CD8-positive, alpha-beta memory T cell (primary cell): ENCODE measurements around the gene CYREN. TPM values are rescaled to one million over a fixed set of nuclear protein-coding genes. Genes with fewer than 3 reads are reported as not detected.

ENCODE experiments used
- CTCF ChIA-PET: fragments of 350-600 bp; sonication (Branson Sonifier 250); formaldehyde crosslinking; loops from one replicate; lab custom pipeline; 2021; ENCODE audit warnings: antibody characterized with exemption; lab: Charles Lee
- POLR2A ChIA-PET: fragments of 350-600 bp; sonication (Branson Sonifier 250); formaldehyde crosslinking; loops from one replicate; lab custom pipeline; 2021; ENCODE audit warnings: antibody characterized with exemption; lab: Charles Lee
- DNase-seq, 5 donors: peaks; one replicate each; pipeline versions ENCODE4 v3.0.0 to v3.0.0-alpha.2; 2020 to 2022; ENCODE audit warnings: mixed read lengths in 1 of 5
- H3K27ac ChIP-seq: one replicate; pipeline ENCODE4 v1.7.0; 2013; ENCODE audit warnings: low read depth, mild to moderate bottlenecking, low read length, moderate library complexity
- H3K27me3 ChIP-seq: 2 replicates; pipeline ENCODE4 v1.7.0; 2013; ENCODE audit warnings: low read length, mild to moderate bottlenecking; ENCODE audit not compliant: insufficient read depth, poor library complexity, severe bottlenecking
- H3K36me3 ChIP-seq: 2 replicates; pipeline ENCODE4 v1.7.0; 2013; ENCODE audit warnings: mild to moderate bottlenecking, low read length, moderate library complexity; ENCODE audit not compliant: insufficient read depth
- H3K4me1 ChIP-seq: 2 replicates; pipeline ENCODE4 v1.7.0; 2013; ENCODE audit warnings: mild to moderate bottlenecking, low read length, moderate library complexity; ENCODE audit not compliant: insufficient read depth
- H3K4me3 ChIP-seq: 2 replicates; pipeline ENCODE4 v1.7.0; 2013; ENCODE audit warnings: mild to moderate bottlenecking, low read length
- H3K9me3 ChIP-seq: 2 replicates; pipeline ENCODE4 v1.7.0; 2013; ENCODE audit warnings: mild to moderate bottlenecking, low read length
- H3K27ac Mint-ChIP-seq, 8 donors: one replicate each; pipeline ENCODE4 v1.8.0; 2020 to 2021; ENCODE audit warnings: mixed read lengths in 8 of 8, mild to moderate bottlenecking in 6 of 8, inconsistent platforms in 3 of 8, moderate library complexity in 3 of 8
- H3K27me3 Mint-ChIP-seq, 2 donors: one replicate each; pipeline ENCODE4 v1.8.0; 2020 to 2021; ENCODE audit warnings: mixed read lengths in 2 of 2, mild to moderate bottlenecking in 1 of 2, moderate library complexity in 1 of 2
- H3K36me3 Mint-ChIP-seq, 3 donors: one replicate each; pipeline ENCODE4 v1.8.0; 2020 to 2021; ENCODE audit warnings: mixed read lengths in 3 of 3, inconsistent platforms in 1 of 3, mild to moderate bottlenecking in 1 of 3
- H3K4me1 Mint-ChIP-seq, 3 donors: one replicate each; pipeline ENCODE4 v1.8.0; 2020 to 2021; ENCODE audit warnings: mixed read lengths in 3 of 3, inconsistent platforms in 1 of 3, mild to moderate bottlenecking in 1 of 3
- H3K4me3 Mint-ChIP-seq, 7 donors: one replicate each; pipeline ENCODE4 v1.8.0; 2020 to 2021; ENCODE audit warnings: mixed read lengths in 7 of 7, mild to moderate bottlenecking in 6 of 7, moderate library complexity in 4 of 7, inconsistent platforms in 2 of 7
- H3K9me3 Mint-ChIP-seq, 5 donors: one replicate each; pipeline ENCODE4 v1.8.0; 2020 to 2022; ENCODE audit warnings: mixed read lengths in 5 of 5, mild to moderate bottlenecking in 3 of 5, moderate library complexity in 2 of 5, inconsistent platforms in 1 of 5
- polyA plus RNA-seq: library from polyadenylated mRNA; unstranded; fragments of 300-500 nt; fragmentation: Illumina TruSeq; gene quantifications from one replicate; pipeline ENCODE4 v1.2.3, GENCODE V29; 2021
- total RNA-seq, 2 experiments: library from RNA; stranded (reverse); gene quantifications; one replicate each; pipeline ENCODE4 v1.2.3, GENCODE V29; 2021

The CYREN gene
- total and polyA plus RNA-seq, 3 experiments from 2014 or later = 45.4 to 79.9 (median 77.2) TPM

DNA sequence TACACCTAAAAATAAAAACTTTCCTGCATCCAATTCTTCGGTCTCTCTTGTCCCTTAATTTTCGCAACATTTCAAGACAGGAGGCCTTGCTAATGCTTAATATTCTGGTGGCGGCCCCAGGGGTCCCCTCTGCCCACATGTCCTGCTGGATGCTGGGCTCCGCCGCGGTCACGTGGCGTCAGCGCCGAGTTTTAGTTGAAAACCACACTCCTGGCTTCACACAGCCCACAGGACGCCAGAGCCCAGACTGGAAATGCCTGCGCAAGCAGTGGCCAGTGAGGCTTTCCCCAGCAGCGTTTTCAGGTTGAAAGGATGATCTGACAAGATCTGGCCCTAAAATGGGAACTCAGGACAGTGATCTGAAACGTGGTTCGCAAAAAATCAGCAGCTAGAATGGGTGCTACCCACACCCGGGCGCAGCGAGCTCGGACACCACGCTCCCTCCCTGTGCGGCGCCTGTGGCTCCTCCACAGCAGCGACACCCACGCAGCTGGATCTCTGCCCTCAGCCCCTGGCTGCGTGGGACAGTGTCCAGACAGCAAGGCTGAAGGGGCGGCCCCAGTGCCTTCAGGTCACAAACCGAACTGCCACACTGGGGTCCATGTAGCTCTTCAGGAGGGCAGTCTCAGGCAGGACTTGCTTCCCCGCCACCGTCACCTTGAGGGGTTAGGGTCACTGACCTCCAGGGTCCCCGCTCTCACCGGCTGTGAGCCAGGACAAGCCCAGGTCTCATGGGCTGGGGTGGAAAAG is 11.6 kb upstream of the CYREN start:
- Mint-ChIP-seq H3K4me1 (no peaks in the 10 kb centered on the region), H3K9me3 (peaks cover 27 to 47% (median 42%) of the 10 kb centered on the region in 5 donors), H3K4me3 (no peak overlapping the region), H3K27me3 (peaks cover 0 to 2% of the 10 kb centered on the region in 2 donors), H3K36me3 (peaks cover 34 to 62% (median 61%) of the 10 kb centered on the region in 3 donors), H3K27ac (no peak overlapping the region)
- peaks cover 20% of the 10 kb centered on the region for H3K9me3 ChIP-seq
- H3K36me3 ChIP-seq = no peaks in the 10 kb centered on the region
- H3K27me3 ChIP-seq = no peaks in the 10 kb centered on the region
- DNase-seq = peak in 1 of 5 donors; percentile 8
- ChIA-PET CTCF (interaction anchor here (1.6 kb wide), 1 partner anchor 11 kb away, joined by 5 read pairs; no protein-coding TSS in a partner anchor), POLR2A (interaction anchor here (0.6 kb wide), 1 partner anchor 11 kb away, joined by 3 read pairs; no protein-coding TSS in a partner anchor)
- no peaks in the 10 kb centered on the region for H3K4me1 ChIP-seq
- H3K4me3 ChIP-seq = no peak overlapping the region
- H3K27ac ChIP-seq = no peak overlapping the region

DNA sequence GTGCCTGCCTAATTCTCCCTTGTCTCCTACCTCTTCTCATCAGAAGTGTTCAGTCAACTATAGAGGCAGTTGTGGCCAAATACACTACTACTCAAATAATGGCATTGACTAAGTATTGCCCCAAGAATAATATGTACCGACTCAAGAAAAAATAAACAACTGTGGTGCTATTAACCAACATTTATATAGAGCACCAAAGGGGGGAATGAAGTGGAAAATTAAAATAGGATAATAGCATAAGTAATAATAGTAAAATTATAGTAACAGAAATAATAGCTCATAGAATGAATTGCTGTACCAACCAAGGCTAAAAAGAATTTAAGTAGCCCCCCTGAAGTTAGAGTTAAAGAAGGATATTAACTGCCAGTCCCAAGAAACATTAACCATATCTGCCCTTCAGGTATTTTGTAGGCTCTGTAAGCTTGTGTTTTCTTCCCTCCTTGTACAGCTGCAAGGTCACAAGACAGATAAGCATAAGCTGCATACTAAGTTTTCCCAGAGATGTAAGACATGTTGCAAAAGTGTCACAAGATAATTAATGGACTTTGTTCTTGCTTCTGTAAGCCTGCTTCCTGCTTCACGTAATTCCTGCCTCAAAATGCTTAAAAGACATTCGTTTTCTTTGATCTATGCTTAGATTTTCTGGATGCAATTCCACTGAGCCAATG is 10.9 kb upstream of the CYREN start:
- Mint-ChIP-seq H3K27ac (no peak overlapping the region), H3K27me3 (peaks cover 0 to 2% of the 10 kb centered on the region in 2 donors), H3K9me3 (peaks cover 27 to 47% (median 42%) of the 10 kb centered on the region in 5 donors), H3K36me3 (peaks cover 31 to 61% (median 55%) of the 10 kb centered on the region in 3 donors), H3K4me1 (no peaks in the 10 kb centered on the region), H3K4me3 (no peak overlapping the region)
- no peaks in the 10 kb centered on the region for H3K36me3 ChIP-seq
- no peaks in the 10 kb centered on the region for H3K27me3 ChIP-seq
- H3K4me3 ChIP-seq = no peak overlapping the region
- H3K9me3 ChIP-seq = peaks cover 20% of the 10 kb centered on the region
- H3K27ac ChIP-seq = no peak overlapping the region
- DNase-seq = no peak
- ChIA-PET CTCF (interaction anchor here (1.3 to 2.8 kb wide), 5 partner anchors 10 to 195 kb away, joined by 3 to 7 read pairs (median 5); partner anchors contain the start of genes AGBL3 and TMEM140), POLR2A (interaction anchor here (0.6 kb wide), 1 partner anchor 11 kb away, joined by 3 read pairs; no protein-coding TSS in a partner anchor)
- H3K4me1 ChIP-seq = no peaks in the 10 kb centered on the region

DNA sequence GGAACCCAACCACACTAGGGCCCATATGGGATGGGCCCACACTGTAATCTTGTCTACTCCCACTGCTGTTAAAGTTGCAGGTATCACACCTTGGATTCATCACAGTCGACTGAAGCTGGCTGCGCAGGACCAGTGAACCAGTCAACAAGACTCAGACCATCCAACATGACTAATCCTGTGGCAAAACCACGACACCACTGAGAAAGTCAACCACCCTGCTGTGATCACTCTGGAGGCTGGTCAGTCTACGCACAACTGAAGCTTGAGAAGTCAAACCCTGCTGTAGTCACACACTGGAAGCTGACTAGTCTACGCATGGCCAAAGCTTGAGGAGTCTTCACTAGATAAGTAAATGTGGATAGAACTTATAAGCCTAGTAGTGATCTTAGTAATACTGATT is 9.6 kb upstream of the CYREN start:
- Mint-ChIP-seq H3K27me3 (peaks cover 0 to 2% of the 10 kb centered on the region in 2 donors), H3K4me1 (no peaks in the 10 kb centered on the region), H3K4me3 (no peak overlapping the region), H3K9me3 (peaks cover 27 to 47% (median 42%) of the 10 kb centered on the region in 5 donors), H3K27ac (no peak overlapping the region), H3K36me3 (peaks cover 30 to 58% (median 42%) of the 10 kb centered on the region in 3 donors)
- Histone ChIP-seq H3K36me3 (no peaks in the 10 kb centered on the region), H3K4me3 (no peak overlapping the region), H3K9me3 (peaks cover 20% of the 10 kb centered on the region), H3K27ac (no peak overlapping the region), H3K27me3 (no peaks in the 10 kb centered on the region), H3K4me1 (no peaks in the 10 kb centered on the region)
- POLR2A ChIA-PET = no interaction called here
- CTCF ChIA-PET = interaction anchor here (1.3 to 2.8 kb wide), 5 partner anchors 10 to 194 kb away, joined by 3 to 15 read pairs (median 6); partner anchors contain the start of genes AGBL3, CYREN and TMEM140
- no peak for DNase-seq

DNA sequence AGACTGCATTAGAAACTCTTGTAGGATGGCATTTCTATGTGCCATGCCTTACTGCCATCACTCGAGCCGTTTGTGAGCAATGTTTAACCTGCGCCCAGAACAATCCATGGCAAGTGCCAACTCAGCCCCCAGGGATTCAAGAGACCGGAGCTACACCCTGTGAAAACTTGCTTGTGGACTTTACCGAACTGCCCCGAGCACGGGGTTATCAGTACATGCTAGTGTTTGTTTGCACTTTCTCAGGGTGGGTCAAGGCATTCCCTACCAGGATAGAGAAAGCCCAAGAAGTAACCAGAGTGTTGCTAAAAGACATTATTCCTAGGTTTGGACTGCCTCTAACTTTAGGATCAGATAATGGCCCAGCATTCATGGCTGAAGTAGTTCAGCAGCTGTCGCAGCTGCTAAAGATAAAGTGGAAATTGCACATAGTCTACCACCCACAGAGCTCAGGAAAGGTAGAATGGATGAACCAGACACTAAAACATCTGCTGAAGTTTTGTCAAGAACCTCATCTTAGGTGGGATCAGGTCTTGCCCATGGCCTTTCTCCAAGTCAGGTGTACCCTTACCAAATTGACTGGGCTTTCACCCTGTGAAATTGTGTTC is 8.9 kb upstream of the CYREN start:
- CTCF ChIA-PET = interaction anchor here (1.6 to 2.8 kb wide), 4 partner anchors 10 to 193 kb away, joined by 3 to 15 read pairs (median 6); partner anchors contain the start of genes AGBL3, CYREN and TMEM140
- DNase-seq = peak in 1 of 5 donors; percentile 13
- H3K4me3 ChIP-seq = no peak overlapping the region
- Mint-ChIP-seq H3K27me3 (peaks cover 0 to 2% of the 10 kb centered on the region in 2 donors), H3K4me1 (no peaks in the 10 kb centered on the region), H3K4me3 (no peak overlapping the region), H3K27ac (no peak overlapping the region), H3K9me3 (peaks cover 27 to 47% (median 42%) of the 10 kb centered on the region in 5 donors), H3K36me3 (peaks cover 28 to 58% (median 36%) of the 10 kb centered on the region in 3 donors)
- H3K27me3 ChIP-seq = no peaks in the 10 kb centered on the region
- no peaks in the 10 kb centered on the region for H3K4me1 ChIP-seq
- POLR2A ChIA-PET = no interaction called here
- peaks cover 20% of the 10 kb centered on the region for H3K9me3 ChIP-seq
- H3K36me3 ChIP-seq = no peaks in the 10 kb centered on the region
- H3K27ac ChIP-seq = no peak overlapping the region

DNA sequence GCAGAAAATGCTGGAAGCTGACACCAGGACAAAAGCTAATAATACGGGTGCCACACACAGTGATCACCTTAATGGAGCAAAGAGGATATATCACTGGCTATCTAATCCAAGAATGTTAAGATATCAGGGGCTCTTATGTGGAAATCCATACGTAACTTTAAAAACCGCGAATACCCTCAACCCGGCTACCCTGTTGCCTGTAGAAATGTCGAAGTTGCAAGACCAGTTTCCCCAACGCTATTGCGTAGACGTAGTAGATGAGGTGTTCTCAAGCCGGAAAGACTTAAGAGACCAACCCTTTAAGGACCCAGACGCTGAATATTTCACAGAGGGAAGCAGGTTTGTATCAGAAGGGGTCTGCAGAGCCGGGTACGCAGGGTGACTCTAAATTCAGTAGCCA is 7.9 kb upstream of the CYREN start:
- Mint-ChIP-seq H3K27me3 (peaks cover 0 to 2% of the 10 kb centered on the region in 2 donors), H3K9me3 (peaks cover 27 to 43% (median 36%) of the 10 kb centered on the region in 5 donors), H3K27ac (no peak overlapping the region), H3K36me3 (peaks cover 18 to 48% (median 25%) of the 10 kb centered on the region in 3 donors), H3K4me1 (no peaks in the 10 kb centered on the region), H3K4me3 (no peak overlapping the region)
- CTCF ChIA-PET = interaction anchor here (2.8 kb wide), 1 partner anchor 192 kb away, joined by 7 read pairs; the partner anchor contains the start of gene AGBL3
- POLR2A ChIA-PET = no interaction called here
- no peaks in the 10 kb centered on the region for H3K36me3 ChIP-seq
- H3K27ac ChIP-seq = no peak overlapping the region
- H3K4me1 ChIP-seq = no peaks in the 10 kb centered on the region
- no peaks in the 10 kb centered on the region for H3K27me3 ChIP-seq
- no peak overlapping the region for H3K4me3 ChIP-seq
- DNase-seq = no peak
- H3K9me3 ChIP-seq = peaks cover 20% of the 10 kb centered on the region

DNA sequence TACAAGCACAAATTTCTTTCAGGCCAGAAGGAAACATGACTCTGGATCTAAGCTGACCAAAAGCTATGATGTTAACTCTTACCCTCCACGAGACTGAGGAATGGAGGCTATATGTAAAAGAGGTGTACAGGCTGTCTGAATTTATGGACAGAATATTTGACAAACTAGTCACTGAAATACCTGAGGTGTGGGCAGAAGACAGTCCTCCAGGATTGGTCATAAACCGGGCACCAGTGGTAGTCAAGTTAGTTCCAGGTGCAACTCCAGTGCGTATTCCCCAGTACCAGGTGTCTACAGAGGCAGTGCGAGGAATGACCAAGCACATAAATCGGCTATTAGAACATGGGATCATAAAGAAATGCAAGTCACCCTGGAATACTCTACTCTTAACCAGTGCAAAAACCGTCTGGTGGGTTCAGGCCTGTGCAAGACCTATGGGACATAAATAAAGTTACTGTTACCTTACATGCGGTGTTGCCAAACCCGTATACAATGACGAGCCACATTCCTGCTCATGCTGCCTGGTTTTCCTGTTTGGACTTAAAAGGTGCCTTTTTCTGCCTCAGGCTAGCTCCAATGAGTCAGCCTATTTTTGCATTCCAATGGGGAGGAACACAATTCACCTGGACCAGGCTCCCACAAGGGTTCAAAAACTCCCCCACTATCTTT is 6.7 kb upstream of the CYREN start:
- POLR2A ChIA-PET = no interaction called here
- Histone ChIP-seq H3K4me1 (no peaks in the 10 kb centered on the region), H3K27me3 (no peaks in the 10 kb centered on the region), H3K4me3 (no peak overlapping the region), H3K9me3 (peaks cover 13% of the 10 kb centered on the region), H3K27ac (no peak overlapping the region), H3K36me3 (no peaks in the 10 kb centered on the region)
- H3K9me3 Mint-ChIP-seq = peaks cover 19 to 33% (median 30%) of the 10 kb centered on the region in 5 donors
- no peak overlapping the region for H3K4me3 Mint-ChIP-seq
- CTCF ChIA-PET = no interaction called here
- H3K36me3 Mint-ChIP-seq = peaks cover 13 to 36% (median 16%) of the 10 kb centered on the region in 3 donors
- DNase-seq = no peak
- H3K4me1 Mint-ChIP-seq = peaks cover 0 to 4% (median 0%) of the 10 kb centered on the region in 3 donors
- peaks cover 0 to 2% of the 10 kb centered on the region in 2 donors for H3K27me3 Mint-ChIP-seq
- H3K27ac Mint-ChIP-seq = no peak overlapping the region

DNA sequence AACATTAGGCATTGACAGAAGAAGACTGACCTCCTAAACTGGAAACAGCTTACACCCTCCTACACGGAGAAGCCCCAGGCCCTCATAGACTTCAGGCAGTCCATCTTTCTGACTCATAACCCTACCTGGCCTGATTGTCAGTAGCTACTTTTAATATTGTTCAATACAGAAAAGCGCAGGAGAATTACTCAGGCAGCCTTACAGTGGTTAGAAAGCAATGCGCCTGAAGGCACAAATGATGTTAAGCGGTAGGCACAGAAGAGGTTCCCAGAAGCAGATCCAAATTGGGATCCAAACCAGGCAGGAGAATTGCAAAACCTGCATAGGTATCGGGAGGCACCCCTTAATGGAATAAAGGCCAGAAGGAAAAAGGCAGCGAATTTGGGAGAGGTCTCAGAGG is 5.4 kb upstream of the CYREN start:
- POLR2A ChIA-PET = no interaction called here
- Mint-ChIP-seq H3K27ac (no peak overlapping the region), H3K9me3 (peaks cover 10 to 21% (median 20%) of the 10 kb centered on the region in 5 donors), H3K4me1 (peaks cover 2 to 12% (median 8%) of the 10 kb centered on the region in 3 donors), H3K4me3 (no peak overlapping the region), H3K27me3 (peaks cover 0 to 2% of the 10 kb centered on the region in 2 donors), H3K36me3 (peaks cover 10 to 25% (median 10%) of the 10 kb centered on the region in 3 donors)
- H3K4me1 ChIP-seq = no peaks in the 10 kb centered on the region
- no peak overlapping the region for H3K27ac ChIP-seq
- no peaks in the 10 kb centered on the region for H3K36me3 ChIP-seq
- DNase-seq = no peak
- H3K4me3 ChIP-seq = no peak overlapping the region
- CTCF ChIA-PET = interaction anchor here (1.4 kb wide), 1 partner anchor 190 kb away, joined by 4 read pairs; the partner anchor contains the start of gene AGBL3
- no peaks in the 10 kb centered on the region for H3K27me3 ChIP-seq
- peaks cover 2% of the 10 kb centered on the region for H3K9me3 ChIP-seq
